ENCODE data around the gene NINJ1.

The NINJ1 gene

DNA sequence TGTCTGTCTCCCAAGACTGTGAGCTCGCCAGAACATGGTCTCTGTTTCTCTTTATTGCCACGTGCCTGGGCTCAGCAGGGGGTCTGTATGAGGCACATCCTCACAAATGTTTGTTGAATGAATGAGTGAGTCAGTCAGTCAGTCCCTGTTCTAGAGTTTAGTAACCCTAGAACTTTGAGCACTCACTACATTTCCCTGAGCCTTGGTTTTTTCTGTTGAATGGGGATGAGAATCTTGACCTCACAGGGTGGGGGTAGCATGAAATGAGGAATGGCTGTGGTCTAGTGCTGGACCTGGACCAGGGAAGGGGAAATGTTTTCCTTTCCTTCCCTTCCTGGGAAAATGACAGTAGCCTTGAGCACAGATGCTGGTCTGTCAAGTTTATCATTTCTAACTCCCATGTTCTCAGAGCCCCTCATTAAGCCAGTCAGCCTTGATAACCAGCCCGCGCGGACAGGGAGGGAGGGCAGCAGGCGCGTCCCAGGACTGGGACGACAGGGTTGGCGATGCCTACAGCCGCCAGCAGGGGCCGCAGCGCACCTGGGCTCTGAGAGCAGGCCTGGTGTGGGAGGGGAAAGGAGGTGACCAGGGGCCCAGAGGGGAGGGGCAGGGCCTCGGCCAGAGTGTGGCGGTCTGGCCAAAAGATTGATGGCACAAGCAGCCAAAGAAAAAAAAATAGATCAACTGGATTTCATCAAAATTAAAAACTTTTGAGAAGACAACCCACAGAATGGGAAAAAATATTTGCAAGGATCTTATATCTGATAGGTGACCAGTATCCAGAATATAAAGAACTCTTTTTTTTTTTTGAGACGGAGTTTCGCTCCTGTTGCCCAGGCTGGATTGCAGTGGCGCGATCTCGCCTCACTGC is 25.8 kb upstream of the NINJ1 start:
- peak; percentile 21 to 63 (median 35) for DNase-seq (ENCODE audit: low read depth in 3 of 3, low spot score in 1 of 3)

DNA sequence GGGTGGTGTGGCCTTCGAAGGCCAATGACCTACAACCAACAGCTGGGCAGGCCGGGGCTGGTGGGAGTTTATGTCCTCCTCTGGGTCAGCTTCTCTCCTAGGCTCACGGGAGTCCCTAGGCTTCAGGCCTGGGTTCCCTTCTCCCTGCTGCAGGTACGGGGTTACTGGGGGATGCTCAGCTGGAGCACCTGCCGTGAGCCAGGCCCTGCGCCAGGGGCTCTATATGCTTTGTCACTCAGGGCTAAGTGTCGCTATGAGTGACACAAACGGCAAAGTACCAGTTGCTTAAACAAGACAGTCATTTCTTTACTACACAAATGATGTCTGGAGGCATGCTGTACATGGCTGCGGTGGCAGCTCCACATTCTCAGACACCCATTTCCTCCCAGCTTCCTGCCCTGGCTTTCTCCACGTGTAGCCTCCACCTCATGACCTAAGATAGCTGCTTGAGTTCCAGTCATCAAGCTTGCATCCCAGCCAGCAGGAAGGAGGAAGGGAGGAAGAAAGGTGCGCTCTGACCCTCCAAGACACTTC is 22.5 kb upstream of the NINJ1 start:
- DNase-seq (ENCODE audit: low read depth in 3 of 3, low spot score in 1 of 3): no peak

DNA sequence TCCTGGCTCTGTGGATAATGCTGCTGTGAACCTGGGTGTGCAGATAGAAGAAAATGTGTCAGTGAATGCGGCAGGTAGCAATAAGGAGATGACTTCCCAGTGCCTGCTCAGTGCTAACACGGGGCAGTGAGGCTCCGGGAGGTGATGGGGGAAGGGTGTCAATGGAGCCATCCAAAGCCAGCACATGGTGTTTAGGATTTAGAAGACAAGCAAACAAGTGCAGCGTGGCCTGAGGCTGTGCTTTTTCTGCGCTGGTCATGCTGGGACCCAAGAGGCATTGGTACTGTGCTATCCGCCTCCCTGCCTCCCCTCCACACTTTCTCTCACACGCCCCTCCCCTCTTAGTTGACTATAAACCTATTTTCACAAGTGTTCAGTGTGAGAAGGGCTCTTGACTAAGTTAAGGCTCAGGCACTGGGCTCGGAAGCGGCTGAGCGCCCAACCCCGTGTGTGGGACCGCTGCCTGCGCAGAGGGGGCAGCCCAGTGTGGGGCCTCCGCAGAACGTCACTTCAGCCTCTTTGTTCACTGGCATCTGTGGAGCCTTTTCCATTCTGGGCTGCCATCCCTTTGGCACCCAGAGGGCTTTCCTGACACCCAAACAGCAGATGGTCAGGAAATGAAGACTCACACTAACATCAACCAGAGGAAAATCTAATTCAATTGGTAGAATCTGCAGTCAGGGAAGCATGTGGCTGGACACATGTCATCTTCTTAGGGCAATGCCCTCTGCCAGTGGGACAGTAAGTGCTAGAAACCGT is 21.8 kb upstream of the NINJ1 start:
- DNase-seq (ENCODE audit: low read depth in 3 of 3, low spot score in 1 of 3): no peak

DNA sequence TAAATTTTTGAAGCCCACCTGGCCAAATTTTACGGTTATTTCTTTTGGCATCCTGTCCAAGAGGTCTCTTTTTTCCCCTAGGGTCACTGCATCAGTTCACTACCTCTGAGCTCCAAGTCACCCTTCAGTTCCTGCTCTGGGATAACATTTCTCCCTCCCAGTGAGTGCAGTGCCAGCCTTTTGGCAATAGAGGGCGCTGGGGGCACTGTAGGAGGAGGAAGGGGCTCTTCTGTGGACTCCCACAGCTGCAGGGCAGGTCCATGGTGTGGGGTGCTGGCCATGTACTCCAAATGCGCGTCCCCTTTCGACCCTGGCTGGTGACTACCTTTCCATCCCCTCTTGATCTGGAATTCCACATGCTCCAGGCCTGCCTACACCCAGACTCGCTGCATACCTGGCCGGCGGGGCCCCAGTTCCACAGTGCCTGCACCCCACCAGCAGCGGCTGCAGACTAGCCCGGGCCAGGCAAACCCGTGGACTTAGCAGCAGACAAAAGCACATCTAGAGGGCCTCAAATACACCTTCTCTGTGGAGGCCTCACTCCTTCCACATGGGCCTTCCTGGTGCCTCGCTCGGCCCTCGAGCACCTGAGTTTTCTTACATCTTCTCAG is 20.3 kb upstream of the NINJ1 start:
- no peak for DNase-seq (ENCODE audit: low read depth in 3 of 3, low spot score in 1 of 3)

DNA sequence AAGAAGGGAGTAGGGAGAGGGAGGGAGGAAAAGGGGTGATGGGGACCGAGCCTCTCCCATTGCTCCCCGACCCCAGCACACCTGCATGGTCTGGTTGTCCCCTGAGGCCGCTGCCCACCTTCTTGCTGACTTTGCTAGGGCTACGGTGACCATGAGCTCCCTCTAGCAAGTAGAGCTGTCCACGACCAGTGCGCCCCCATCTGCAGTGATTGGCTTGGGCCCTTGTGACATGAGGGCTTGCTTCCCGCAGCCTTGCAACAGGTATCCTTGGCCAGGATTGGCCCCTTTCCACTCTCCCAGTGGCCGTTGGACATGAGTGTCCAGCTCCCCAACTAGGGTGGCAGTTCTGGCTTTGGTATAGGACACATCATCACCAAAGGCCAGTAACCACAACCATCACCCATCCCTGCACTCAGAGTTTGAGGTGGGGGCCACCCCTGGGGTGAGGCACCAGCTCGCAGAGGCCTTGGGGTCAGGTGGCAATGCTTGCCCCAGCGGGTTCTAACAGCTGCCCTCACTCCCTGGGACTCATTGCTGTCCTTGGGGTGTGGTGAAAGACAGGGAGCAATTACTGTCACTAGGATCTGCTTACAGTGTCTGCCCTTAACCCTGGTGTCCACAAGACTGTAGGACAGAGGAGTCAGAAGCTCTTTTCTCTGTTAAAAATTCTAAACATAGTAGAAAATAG is 17.2 kb upstream of the NINJ1 start:
- no peak for DNase-seq (ENCODE audit: low read depth in 3 of 3, low spot score in 1 of 3)

DNA sequence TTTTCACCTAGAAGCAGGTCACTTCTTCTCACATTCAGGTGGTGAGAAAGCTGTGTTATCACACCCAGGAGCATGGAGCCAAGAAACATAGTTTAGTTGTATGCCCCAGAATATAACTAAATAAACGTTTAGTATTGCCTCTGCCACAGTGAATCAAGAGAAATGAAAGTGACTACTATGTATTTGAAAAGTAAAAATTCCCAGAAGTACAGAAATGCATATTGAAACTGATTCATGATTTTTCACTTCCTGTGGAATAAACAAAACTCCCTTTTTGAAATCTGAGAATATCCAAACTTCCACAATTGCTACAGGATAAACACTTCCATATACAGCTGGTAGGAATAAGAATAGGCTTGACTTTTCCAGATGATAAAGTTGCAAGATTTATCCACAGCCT is 15.3 kb upstream of the NINJ1 start:
- no peak for DNase-seq (ENCODE audit: low read depth in 3 of 3, low spot score in 1 of 3)

DNA sequence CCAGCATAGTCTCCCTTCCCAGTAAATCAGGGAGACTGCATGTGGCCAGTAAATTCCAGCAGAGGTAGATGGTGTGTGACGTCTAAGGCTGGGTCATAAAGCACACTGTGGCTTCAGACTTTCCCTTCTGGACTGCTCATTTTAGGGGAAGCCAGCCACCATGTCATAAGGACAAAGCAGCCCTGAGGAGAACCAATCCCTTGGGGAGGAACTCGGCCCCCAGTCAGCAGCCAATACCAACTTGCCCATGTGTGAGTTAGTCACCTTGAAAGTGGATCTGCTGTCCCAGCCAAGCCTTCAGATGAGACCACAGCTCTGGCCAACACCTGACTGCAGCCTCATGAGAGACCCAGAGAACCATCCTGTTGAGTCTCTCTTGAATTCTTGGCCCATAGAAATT is 14.7 kb upstream of the NINJ1 start:
- no peak for DNase-seq (ENCODE audit: low read depth in 3 of 3, low spot score in 1 of 3)

DNA sequence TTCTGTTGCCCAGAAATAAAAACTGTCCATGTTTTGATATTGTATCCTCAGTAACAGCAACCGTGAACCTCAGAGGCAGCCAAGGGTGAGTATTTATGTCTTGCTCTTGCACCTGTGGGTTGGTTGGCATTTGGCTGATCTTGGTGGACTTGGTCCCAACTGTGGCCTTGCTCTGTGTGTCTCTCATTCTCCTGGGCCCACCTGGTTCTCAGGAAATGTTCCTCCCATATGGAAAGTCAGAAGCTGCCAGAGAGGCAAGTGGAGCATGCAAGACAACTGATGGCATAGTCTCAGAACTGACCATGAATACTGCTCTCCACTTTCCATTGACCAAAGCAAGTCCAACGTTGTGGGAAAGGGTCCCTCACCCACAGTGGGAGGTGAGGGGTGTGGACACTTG is 13.6 kb upstream of the NINJ1 start:
- no peak for DNase-seq (ENCODE audit: low read depth in 3 of 3, low spot score in 1 of 3)

DNA sequence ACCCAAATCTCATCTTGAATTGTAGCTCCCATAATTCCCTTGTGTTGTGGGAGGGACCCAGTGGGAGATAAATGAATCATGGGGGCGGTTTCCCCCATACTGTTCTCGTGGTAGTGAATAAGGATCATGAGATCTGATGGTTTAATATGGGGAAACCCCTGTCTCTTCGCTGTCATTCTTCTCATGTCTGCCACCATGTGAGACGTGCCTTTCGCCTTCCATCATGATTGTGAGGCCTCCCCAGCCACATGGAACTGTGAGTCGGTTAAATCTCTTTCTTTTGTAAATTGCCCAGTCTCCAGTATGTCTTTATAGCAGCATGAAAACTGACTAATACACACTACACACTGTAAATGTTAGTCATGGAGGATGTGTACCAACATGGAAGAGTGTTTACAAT is 12.6 kb upstream of the NINJ1 start:
- peak in 1 of 3 donors; percentile 26 for DNase-seq (ENCODE audit: low read depth in 3 of 3, low spot score in 1 of 3)

DNA sequence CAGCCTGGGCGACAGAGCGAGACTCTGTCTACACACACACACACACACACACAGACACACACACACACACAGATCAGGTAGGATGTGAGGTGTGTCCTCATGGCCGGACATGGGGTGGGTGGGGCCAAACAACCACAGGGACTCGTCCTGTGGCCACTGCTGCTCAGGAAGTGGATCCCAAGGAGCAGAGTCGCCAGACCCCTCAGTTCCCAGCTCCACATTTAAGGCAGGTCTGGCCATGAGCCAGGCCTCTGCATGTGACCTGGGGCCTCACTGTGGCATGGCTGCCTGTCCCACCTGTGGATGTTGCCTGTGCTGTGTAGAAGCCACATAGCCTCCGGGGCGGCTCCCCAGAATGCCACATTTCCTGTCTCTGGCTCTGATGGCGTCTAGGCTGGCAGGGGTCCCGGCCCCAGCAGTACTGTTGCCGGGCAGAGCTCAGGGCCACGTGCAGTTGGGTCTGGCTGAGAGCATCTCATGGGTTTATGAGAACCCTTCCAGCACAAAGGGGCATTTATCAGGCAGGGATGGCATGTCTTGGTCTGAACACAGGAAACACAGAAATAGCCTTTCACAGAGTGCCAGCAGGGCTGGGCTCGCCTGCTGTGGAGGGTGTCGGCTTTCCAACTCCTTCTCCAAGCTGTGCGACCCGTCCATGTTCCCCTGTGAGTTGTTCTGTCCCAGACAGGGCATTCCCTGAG is 9.9 kb upstream of the NINJ1 start:
- peak in 2 of 3 donors; percentile 24 to 42 for DNase-seq (ENCODE audit: low read depth in 3 of 3, low spot score in 1 of 3)

DNA sequence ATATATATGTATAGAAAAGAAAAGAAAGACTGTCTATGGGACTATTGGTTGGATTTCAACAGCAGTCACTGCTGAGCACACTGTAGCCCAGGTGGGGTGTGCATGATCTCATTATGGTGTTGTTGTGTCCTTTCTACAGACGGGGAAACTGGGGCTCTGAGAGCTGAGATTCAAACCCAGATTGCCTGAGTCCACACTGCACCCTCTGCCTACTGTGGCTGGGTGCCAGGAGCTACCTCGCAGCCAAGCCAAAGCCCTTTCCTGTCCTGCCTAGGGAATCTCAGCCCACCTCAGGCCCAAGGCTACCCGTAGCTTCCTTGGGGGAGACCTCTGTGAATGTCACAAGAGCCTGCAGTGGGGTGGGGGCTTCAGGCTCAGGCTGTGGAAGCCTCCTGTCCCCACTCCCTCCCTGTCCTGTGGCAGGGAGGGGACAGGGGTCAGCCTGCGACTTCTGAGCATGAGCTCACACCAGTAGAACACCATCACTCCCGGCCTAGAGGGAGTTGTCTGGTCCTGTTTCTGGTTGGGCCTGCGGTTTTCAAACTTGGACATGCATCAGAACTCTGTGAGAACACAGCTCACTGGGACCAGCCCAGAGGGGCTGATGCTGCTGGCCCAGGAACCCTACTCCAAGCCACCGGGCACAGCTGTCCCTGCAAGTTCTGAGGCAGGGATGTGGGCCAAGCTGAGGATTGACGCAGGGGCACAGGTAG is 7.9 kb upstream of the NINJ1 start:
- DNase-seq (ENCODE audit: low read depth in 3 of 3, low spot score in 1 of 3): no peak

DNA sequence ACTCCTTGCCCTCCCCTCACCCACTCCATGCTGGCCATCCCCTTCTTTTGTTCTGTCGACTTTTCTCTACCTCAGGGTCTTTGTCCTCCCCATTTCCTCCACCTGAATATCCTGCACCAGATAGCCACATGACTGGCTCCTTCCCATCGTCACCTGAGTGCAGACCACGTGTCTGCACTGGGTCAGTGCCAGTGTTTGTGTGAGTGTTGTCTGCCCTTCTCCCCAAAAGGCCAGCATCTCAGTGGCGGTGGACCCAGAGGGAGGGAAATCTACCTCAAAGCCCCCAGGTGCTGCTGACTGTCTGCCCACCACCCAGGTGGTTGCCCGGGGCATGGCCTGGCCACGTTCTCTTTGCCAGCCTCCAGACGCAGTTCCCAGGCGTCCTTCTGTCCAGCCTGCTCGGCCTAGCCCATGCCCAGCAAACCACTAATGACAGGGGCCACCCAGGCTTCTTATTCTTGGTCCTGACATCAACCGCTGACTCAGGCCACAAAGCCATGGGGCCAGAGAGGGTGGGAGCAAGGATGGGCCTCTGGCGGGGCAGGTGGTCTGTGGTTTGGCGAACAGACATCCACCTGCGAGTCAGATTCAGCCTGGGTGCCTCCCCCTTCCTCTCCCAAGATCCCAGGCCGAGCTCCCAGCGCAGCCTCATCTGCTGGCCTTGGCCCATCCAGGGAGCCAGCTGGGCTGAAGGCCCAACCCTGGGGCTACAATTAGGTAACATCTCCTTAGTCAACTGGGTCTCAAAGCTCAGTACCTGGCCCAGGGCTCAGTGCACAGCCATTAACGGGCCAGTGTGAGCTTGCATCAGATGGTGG is 5.5 kb upstream of the NINJ1 start:
- no peak for DNase-seq (ENCODE audit: low read depth in 3 of 3, low spot score in 1 of 3)

DNA sequence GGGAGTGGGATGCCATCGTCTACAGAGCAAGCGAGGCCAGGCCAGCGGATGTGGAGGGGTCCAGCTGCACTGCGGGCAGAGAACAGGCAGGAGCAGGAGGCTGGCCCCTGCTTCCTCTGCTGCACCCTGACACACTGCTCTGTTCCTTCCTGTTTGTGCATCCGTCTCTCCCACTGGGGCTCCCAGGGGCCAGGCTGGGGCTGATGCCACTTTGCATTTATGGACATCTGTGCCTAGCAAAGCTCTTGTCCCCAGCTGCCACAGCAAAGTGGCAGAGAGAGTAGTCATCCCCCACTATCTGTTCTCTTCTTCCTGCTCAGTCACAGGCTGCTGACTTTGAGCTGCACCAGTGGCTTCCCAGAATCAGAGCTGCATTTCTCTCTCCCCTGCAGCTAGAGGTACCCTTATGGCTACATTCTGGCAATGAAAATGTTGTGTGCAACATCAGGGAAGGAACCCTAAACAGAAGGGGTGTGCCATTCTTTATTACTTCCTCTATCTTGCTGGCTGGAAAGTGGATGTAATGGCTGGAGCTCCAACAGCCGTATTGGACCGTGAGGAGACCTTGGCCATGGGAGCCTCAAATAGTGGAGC is 4.2 kb upstream of the NINJ1 start:
- DNase-seq (ENCODE audit: low read depth in 3 of 3, low spot score in 1 of 3): no peak

DNA sequence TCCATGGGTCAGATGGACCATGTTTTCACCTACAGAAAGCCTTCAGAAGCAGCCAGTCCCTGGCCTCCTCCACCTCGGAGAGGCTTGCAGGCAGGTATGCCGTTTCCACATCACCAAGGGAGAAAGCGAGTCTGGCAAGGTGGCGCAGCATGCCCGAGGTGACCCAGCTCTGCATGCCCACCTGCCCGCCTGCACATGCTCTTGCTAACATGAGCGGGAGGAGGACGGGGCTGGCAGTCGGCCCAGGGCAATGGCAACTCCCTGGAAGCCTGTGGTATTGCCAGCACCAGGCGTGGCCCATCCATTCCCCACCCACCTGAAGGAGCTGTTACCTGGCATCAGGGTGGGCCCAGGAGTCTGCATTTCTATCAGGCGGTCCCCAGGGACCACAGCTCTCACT is 3.3 kb upstream of the NINJ1 start:
- no peak for DNase-seq (ENCODE audit: low read depth in 3 of 3, low spot score in 1 of 3)

DNA sequence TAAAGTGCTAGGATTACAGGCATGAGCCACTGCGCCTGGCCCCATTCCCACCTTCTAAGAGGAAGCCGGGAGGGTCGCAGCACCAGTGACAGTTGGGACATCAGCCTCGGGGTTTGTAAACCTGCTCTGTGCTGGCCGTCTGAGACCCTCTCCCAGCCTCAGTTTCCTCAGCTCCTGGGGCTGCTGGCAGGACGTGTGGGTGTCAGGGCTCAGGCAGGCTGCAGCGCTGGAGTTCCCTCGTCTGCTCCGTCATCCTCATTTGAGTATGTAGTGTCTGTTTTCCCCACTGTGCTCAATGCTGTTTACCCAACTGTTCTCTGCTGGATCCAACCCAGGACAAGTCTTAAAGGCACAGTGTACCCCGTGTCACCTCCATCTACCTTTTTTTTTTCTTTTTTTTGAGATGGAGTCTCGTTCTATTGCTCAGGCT is 2.0 kb upstream of the NINJ1 start:
- DNase-seq (ENCODE audit: low read depth in 3 of 3, low spot score in 1 of 3): no peak

DNA sequence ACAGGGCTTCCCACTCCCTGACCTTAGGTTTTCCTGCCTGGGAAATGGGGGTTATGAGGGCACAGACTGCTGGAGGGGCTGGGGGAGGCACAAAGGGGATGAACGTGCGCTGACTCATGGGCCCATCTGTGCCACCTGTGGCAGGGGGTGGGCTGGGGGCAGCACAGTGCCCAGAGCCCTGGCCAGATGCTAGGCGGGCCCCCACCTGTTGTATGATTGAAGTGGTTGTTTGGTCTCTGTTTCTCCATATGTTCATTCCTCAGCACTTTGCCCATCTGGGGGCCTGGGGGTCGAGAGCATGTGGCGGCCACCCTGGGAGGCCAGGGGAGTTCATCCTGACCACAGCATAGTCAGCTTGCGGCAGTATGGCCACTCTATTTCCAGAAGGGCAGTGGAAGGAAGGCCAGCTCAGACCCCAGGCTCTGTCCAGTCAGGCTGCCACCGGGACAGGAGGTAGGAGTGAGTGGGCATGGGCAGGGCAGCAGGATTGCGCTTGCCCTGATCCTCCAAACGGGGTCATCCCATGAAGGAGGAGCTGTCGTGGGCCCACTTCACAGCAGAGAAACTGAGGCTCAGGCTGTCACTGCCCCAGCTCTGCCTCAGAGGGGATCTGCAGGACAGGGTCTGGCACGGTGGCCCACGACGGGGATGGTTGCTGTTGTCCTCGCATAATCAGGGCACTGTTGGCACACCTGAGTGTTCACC is 841 bp upstream of the NINJ1 start:
- DNase-seq (ENCODE audit: low read depth in 3 of 3, low spot score in 1 of 3): no peak

DNA sequence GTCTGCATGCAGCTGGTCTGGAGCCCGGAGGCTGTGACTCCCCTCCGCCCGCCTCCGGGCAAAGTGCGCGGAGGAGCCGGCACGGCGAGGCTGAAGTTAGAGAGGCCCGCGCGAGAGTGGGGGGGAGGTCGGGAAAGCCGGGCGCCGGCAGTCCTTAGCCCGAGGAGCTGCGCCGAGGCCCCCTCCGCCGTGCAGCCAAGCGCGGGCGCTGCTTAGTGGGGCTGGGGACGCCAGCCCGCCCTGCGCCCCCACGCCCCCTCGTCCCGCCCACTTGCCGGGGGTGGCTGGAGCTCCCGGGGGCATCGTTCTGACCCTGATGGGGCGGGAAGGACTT is 403 bp downstream of the NINJ1 start:
- DNase-seq (ENCODE audit: low read depth in 3 of 3, low spot score in 1 of 3): no peak
